ENCODE measurements around the gene DYNLT5. TPM values are rescaled to one million over a fixed set of nuclear protein-coding genes. Genes with fewer than 3 reads are reported as not detected.
A peak's percentile ranks its signal among the peaks of the same experiment; 100 is the strongest.

Gene DYNLT5
- total and polyA plus RNA-seq, 7 donors, result 0.34 to 6.4 (median 0.55) TPM; not detected in 1

- peak in 1 of 4 donors; percentile 14 for TF ChIP-seq POLR2AphosphoS5 (IDR thresholded peaks at IDR 0.05)
- TF ChIP-seq, protein P1, sequence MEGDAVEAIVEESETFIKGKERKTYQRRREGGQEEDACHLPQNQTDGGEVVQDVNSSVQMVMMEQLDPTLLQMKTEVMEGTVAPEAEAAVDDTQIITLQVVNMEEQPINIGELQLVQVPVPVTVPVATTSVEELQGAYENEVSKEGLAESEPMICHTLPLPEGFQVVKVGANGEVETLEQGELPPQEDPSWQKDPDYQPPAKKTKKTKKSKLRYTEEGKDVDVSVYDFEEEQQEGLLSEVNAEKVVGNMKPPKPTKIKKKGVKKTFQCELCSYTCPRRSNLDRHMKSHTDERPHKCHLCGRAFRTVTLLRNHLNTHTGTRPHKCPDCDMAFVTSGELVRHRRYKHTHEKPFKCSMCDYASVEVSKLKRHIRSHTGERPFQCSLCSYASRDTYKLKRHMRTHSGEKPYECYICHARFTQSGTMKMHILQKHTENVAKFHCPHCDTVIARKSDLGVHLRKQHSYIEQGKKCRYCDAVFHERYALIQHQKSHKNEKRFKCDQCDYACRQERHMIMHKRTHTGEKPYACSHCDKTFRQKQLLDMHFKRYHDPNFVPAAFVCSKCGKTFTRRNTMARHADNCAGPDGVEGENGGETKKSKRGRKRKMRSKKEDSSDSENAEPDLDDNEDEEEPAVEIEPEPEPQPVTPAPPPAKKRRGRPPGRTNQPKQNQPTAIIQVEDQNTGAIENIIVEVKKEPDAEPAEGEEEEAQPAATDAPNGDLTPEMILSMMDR (IDR thresholded peaks at IDR 0.05), result no peak
- no peak for TF ChIP-seq POLR2A (IDR thresholded peaks at IDR 0.05)
- no peak for DNase-seq
- WGBS, 2 donors, result 88 to 95% methylated on average over 1 of the region's 1 CpG
- intact Hi-C loops (cut with DNase I), result no loop called here
- Histone ChIP-seq H3K27me3 (peaks cover 0 to 8% (median 5%) of the 10 kb centered on the region in 3 donors), H3K4me3 (no peak overlapping the region), H3K27ac (no peak overlapping the region), H3K9me3 (no peaks in the 10 kb centered on the region), H3K36me3 (no peaks in the 10 kb centered on the region), H3K4me1 (no peaks in the 10 kb centered on the region)
These were observed 6.0 kb downstream of the DYNLT5 start for GRCh38 chr1:66758241-66758755.

DNA sequence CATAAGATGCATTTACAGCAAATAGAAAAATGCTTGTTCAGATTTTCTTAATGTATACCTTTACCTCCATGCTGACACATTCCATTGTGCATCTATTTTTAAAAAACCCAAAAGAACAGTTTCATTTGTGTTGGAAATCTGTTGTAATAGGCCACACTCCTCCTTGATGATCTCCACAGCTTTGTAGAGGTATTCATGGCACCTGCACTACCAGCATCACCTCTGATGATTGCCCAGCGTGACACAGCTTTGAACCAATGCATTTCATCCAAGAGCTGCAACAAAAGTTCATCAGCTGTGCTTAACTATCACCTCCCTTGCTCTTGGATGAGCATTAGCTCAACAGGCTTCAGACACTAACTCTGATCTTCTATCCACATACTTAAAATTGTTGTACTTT is 8.2 kb downstream of the DYNLT5 start:
- WGBS, 2 donors, result 88 to 92% methylated on average over 1 of the region's 1 CpG
- H3K4me3 ChIP-seq, result no peak overlapping the region
- no peaks in the 10 kb centered on the region for H3K4me1 ChIP-seq
- H3K27ac ChIP-seq, result no peak overlapping the region
- DNase-seq, result no peak
- TF ChIP-seq, protein P1 (IDR thresholded peaks at IDR 0.05), result no peak
- TF ChIP-seq EP300 (IDR thresholded peaks at IDR 0.05) (no peak), POLR2A (IDR thresholded peaks at IDR 0.05) (no peak), POLR2AphosphoS5 (IDR thresholded peaks at IDR 0.05) (no peak)
- H3K36me3 ChIP-seq, result no peaks in the 10 kb centered on the region
- no peaks in the 10 kb centered on the region for H3K9me3 ChIP-seq
- no peaks in the 10 kb centered on the region for H3K27me3 ChIP-seq
- intact Hi-C loops (cut with DNase I), result no loop called here

GRCh38 chr1:66761221-66761620 is 9.0 kb downstream of the DYNLT5 start:
- no peaks in the 10 kb centered on the region for H3K27me3 ChIP-seq
- intact Hi-C loops (cut with DNase I), result no loop called here
- WGBS, 2 donors, result 40 to 79% methylated on average over 2 of the region's 2 CpGs

GRCh38 chr1:66764994-66765578 is 12.8 kb downstream of the DYNLT5 start:
- intact Hi-C loops (cut with DNase I), result loop anchor here (2.0 kb wide), 1 partner anchor 384 kb away; no protein-coding TSS in a partner anchor
- Histone ChIP-seq H3K27ac (no peak overlapping the region), H3K4me3 (no peak overlapping the region), H3K36me3 (no peaks in the 10 kb centered on the region), H3K9me3 (no peaks in the 10 kb centered on the region), H3K27me3 (no peaks in the 10 kb centered on the region), H3K4me1 (no peaks in the 10 kb centered on the region)
- TF ChIP-seq POLR2AphosphoS5 (IDR thresholded peaks at IDR 0.05) (no peak), EP300 (IDR thresholded peaks at IDR 0.05) (no peak), POLR2A (IDR thresholded peaks at IDR 0.05) (no peak)
- TF ChIP-seq, protein P1 (IDR thresholded peaks at IDR 0.05), result peak in 3 of 4 experiments; percentile 36 to 68 (median 68)
- no peak for DNase-seq
- 25 to 33% methylated on average over 3 of the region's 3 CpGs for WGBS, 2 donors

More at GRCh38 chr1:66761221-66761620, 9.0 kb downstream of the DYNLT5 start:
- H3K36me3 ChIP-seq, result no peaks in the 10 kb centered on the region
- no peak overlapping the region for H3K4me3 ChIP-seq
- no peak for TF ChIP-seq EP300 (IDR thresholded peaks at IDR 0.05)
- TF ChIP-seq, protein P1 (IDR thresholded peaks at IDR 0.05), result no peak
- TF ChIP-seq POLR2AphosphoS5 (IDR thresholded peaks at IDR 0.05), result no peak
- no peak for TF ChIP-seq POLR2A (IDR thresholded peaks at IDR 0.05)
- no peaks in the 10 kb centered on the region for H3K4me1 ChIP-seq
- no peak overlapping the region for H3K27ac ChIP-seq
- H3K9me3 ChIP-seq, result no peaks in the 10 kb centered on the region
- DNase-seq, result no peak

GRCh38 chr1:66767626-66768025 is 15.4 kb downstream of the DYNLT5 start:
- TF ChIP-seq EP300 (IDR thresholded peaks at IDR 0.05) (no peak), POLR2AphosphoS5 (IDR thresholded peaks at IDR 0.05) (no peak), POLR2A (IDR thresholded peaks at IDR 0.05) (no peak)
- TF ChIP-seq, protein P1 (IDR thresholded peaks at IDR 0.05), result no peak
- H3K27me3 ChIP-seq, result no peaks in the 10 kb centered on the region
- no peaks in the 10 kb centered on the region for H3K9me3 ChIP-seq
- intact Hi-C loops (cut with DNase I), result no loop called here
- no peaks in the 10 kb centered on the region for H3K4me1 ChIP-seq
- H3K36me3 ChIP-seq, result no peaks in the 10 kb centered on the region
- no peak overlapping the region for H3K27ac ChIP-seq
- H3K4me3 ChIP-seq, result no peak overlapping the region
- no peak for DNase-seq
